SK-N-SH (cell line): ENCODE results near the gene ASB14.

Source experiments
- CHD2 ChIP-seq: fragments of 150-350 bp; IDR thresholded peaks from 2 replicates; pipeline ENCODE4 v1.6.1; 2018; ENCODE audit warnings: low read length; ENCODE audit not compliant: partially characterized antibody
- EP300 ChIP-seq, 2 experiments: IDR thresholded peaks; 2 replicates each; pipeline versions ENCODE4 v1.4.0 to v1.6.1; 2012; ENCODE audit warnings: borderline replicate concordance in 1 of 2, low read depth in 1 of 2, low read length in 1 of 2
- EZH2phosphoT487 ChIP-seq: fragments of 200-600 bp; sonication (generic); IDR thresholded peaks from 2 replicates; pipeline ENCODE4 v1.6.1; 2017; ENCODE audit warnings: low read depth, mixed run types, mild to moderate bottlenecking, antibody characterized with exemption, moderate library complexity, borderline replicate concordance
- MXI1 ChIP-seq: IDR thresholded peaks from 2 replicates; pipeline ENCODE4 v1.6.1; 2012; ENCODE audit warnings: mild to moderate bottlenecking, low read depth, low read length, improper control_type of control experiment
- NFIC ChIP-seq: IDR thresholded peaks from 2 replicates; pipeline ENCODE4 v1.4.0; 2012; ENCODE audit warnings: borderline replicate concordance
- POLR2AphosphoS5 ChIP-seq: IDR thresholded peaks from 2 replicates; pipeline ENCODE4 v1.6.1; 2012; ENCODE audit warnings: low read depth, low read length
- SMC3 ChIP-seq: IDR thresholded peaks from 2 replicates; pipeline ENCODE4 v1.6.1; 2012; ENCODE audit warnings: low read depth, low read length, improper control_type of control experiment
- TF ChIP-seq, protein P1 (sequence below): fragments of 200-600 bp; sonication (generic); IDR thresholded peaks from 2 replicates; pipeline ENCODE4 v1.6.1; 2017; ENCODE audit warnings: antibody characterized with exemption, mild to moderate bottlenecking, moderate library complexity
- TF ChIP-seq, protein P2 (sequence below): IDR thresholded peaks from 2 replicates; pipeline ENCODE4 v1.6.1; 2012; ENCODE audit warnings: mild to moderate bottlenecking, low read depth, low read length, moderate library complexity
- TF ChIP-seq, protein P3 (sequence below): IDR thresholded peaks from 2 replicates; pipeline ENCODE4 v1.4.0; 2012; ENCODE audit warnings: low read depth, borderline replicate concordance

DNA sequence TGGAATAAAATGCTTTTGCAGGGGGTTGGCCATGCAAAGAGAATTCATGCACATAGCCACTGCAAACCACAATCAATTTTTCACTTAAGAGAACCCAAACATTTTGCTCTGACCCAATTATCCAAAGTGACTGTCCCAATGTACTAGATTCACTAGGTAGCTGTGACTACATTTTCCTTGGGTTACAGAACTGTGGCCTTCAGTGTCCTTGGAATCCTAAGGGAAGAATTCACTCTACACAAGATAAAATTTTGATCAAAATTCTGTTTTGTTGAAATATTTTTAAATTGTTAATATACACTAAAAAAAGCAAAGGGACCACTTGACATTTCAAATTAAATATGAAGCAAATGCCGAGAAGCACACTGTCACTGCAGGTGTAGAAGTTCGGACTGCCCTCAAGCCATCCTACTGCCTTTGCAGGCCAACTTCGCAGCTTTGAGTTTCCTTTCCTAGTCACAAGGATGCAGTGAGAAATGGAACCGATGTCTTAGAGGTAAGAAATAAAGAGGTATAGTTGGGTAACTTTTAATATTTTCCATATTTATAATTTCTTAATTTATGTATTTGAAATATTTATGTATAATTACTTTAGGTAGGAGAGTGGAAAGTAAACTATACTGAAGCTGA is 527 bp upstream of the ASB14 start:
- TF ChIP-seq EZH2phosphoT487 (no peak), SMC3 (no peak), MXI1 (no peak), POLR2AphosphoS5 (no peak), CHD2 (no peak), EP300 (IDR thresholded peaks at IDR 0.05; ENCODE audit: borderline replicate concordance in 1 of 2, low read depth in 1 of 2, low read length in 1 of 2) (no peak), NFIC (no peak)
- TF ChIP-seq, protein P1, sequence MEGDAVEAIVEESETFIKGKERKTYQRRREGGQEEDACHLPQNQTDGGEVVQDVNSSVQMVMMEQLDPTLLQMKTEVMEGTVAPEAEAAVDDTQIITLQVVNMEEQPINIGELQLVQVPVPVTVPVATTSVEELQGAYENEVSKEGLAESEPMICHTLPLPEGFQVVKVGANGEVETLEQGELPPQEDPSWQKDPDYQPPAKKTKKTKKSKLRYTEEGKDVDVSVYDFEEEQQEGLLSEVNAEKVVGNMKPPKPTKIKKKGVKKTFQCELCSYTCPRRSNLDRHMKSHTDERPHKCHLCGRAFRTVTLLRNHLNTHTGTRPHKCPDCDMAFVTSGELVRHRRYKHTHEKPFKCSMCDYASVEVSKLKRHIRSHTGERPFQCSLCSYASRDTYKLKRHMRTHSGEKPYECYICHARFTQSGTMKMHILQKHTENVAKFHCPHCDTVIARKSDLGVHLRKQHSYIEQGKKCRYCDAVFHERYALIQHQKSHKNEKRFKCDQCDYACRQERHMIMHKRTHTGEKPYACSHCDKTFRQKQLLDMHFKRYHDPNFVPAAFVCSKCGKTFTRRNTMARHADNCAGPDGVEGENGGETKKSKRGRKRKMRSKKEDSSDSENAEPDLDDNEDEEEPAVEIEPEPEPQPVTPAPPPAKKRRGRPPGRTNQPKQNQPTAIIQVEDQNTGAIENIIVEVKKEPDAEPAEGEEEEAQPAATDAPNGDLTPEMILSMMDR = no peak
- TF ChIP-seq, protein P2, sequence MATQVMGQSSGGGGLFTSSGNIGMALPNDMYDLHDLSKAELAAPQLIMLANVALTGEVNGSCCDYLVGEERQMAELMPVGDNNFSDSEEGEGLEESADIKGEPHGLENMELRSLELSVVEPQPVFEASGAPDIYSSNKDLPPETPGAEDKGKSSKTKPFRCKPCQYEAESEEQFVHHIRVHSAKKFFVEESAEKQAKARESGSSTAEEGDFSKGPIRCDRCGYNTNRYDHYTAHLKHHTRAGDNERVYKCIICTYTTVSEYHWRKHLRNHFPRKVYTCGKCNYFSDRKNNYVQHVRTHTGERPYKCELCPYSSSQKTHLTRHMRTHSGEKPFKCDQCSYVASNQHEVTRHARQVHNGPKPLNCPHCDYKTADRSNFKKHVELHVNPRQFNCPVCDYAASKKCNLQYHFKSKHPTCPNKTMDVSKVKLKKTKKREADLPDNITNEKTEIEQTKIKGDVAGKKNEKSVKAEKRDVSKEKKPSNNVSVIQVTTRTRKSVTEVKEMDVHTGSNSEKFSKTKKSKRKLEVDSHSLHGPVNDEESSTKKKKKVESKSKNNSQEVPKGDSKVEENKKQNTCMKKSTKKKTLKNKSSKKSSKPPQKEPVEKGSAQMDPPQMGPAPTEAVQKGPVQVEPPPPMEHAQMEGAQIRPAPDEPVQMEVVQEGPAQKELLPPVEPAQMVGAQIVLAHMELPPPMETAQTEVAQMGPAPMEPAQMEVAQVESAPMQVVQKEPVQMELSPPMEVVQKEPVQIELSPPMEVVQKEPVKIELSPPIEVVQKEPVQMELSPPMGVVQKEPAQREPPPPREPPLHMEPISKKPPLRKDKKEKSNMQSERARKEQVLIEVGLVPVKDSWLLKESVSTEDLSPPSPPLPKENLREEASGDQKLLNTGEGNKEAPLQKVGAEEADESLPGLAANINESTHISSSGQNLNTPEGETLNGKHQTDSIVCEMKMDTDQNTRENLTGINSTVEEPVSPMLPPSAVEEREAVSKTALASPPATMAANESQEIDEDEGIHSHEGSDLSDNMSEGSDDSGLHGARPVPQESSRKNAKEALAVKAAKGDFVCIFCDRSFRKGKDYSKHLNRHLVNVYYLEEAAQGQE = no peak
- TF ChIP-seq, protein P3, sequence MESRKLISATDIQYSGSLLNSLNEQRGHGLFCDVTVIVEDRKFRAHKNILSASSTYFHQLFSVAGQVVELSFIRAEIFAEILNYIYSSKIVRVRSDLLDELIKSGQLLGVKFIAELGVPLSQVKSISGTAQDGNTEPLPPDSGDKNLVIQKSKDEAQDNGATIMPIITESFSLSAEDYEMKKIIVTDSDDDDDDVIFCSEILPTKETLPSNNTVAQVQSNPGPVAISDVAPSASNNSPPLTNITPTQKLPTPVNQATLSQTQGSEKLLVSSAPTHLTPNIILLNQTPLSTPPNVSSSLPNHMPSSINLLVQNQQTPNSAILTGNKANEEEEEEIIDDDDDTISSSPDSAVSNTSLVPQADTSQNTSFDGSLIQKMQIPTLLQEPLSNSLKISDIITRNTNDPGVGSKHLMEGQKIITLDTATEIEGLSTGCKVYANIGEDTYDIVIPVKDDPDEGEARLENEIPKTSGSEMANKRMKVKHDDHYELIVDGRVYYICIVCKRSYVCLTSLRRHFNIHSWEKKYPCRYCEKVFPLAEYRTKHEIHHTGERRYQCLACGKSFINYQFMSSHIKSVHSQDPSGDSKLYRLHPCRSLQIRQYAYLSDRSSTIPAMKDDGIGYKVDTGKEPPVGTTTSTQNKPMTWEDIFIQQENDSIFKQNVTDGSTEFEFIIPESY = no peak
